H9 (cell line): ENCODE results near the gene APOBEC3B. TPM values are rescaled to one million over a fixed set of nuclear protein-coding genes. Genes with fewer than 3 reads are reported as not detected.
"Not testable (repeated sequence)": the region's sequence is repeated elsewhere in the genome, so short reads cannot be mapped to it uniquely, and the experiment has no call there.

ENCODE experiments used
- DNase-seq: peaks from one replicate; pipeline ENCODE4 v3.0.0-alpha.2; 2017
- H2AFZ ChIP-seq: one replicate; pipeline ENCODE4 v1.6.1; 2013; ENCODE audit warnings: mild to moderate bottlenecking, low read length, control low read depth, moderate library complexity
- H2AK5ac ChIP-seq: 2 replicates; pipeline ENCODE4 v1.6.1; 2013; ENCODE audit warnings: low read length, control low read depth, mixed read lengths; ENCODE audit not compliant: insufficient read length
- H2BK120ac ChIP-seq: one replicate; pipeline ENCODE4 v1.6.1; 2013; ENCODE audit warnings: low read depth, mild to moderate bottlenecking, low read length, control low read depth, inconsistent platforms; ENCODE audit not compliant: poor library complexity, severe bottlenecking
- H2BK12ac ChIP-seq: 2 replicates; pipeline ENCODE4 v1.6.1; 2013; ENCODE audit warnings: low read length, control low read depth, mixed read lengths, low read depth; ENCODE audit not compliant: insufficient read length
- H2BK15ac ChIP-seq: 2 replicates; pipeline ENCODE4 v1.6.1; 2013; ENCODE audit warnings: low read depth, low read length, control low read depth
- H2BK20ac ChIP-seq: one replicate; pipeline ENCODE4 v1.6.1; 2013; ENCODE audit warnings: low read depth, mild to moderate bottlenecking, low read length, control low read depth, inconsistent platforms; ENCODE audit not compliant: poor library complexity, severe bottlenecking
- H2BK5ac ChIP-seq: 2 replicates; pipeline ENCODE4 v1.6.1; 2013; ENCODE audit warnings: low read length, control low read depth, mixed read lengths; ENCODE audit not compliant: insufficient read length
- H3K14ac ChIP-seq: 2 replicates; pipeline ENCODE4 v1.6.1; 2013; ENCODE audit warnings: low read length, control low read depth; ENCODE audit not compliant: insufficient read depth
- H3K18ac ChIP-seq: 2 replicates; pipeline ENCODE4 v1.6.1; 2013; ENCODE audit warnings: low read depth, mild to moderate bottlenecking, mixed read lengths, low read length, control low read depth; ENCODE audit not compliant: insufficient read length
- H3K23ac ChIP-seq: 2 replicates; pipeline ENCODE4 v1.6.1; 2013; ENCODE audit warnings: low read length, control low read depth, mixed read lengths, low read depth; ENCODE audit not compliant: insufficient read length
- H3K23me2 ChIP-seq: 2 replicates; pipeline ENCODE4 v1.6.1; 2013; ENCODE audit warnings: low read depth, mild to moderate bottlenecking, mixed read lengths, low read length, control low read depth; ENCODE audit not compliant: insufficient read length, poor library complexity, severe bottlenecking
- H3K27ac ChIP-seq: 2 replicates; pipeline ENCODE4 v1.5.1; 2013; ENCODE audit warnings: low read length, control low read depth, mixed read lengths, low read depth; ENCODE audit not compliant: insufficient read length
- H3K27me3 ChIP-seq: 2 replicates; pipeline ENCODE4 v1.6.1; 2013; ENCODE audit warnings: low read length, control low read depth, inconsistent platforms; ENCODE audit not compliant: insufficient read depth
- H3K4ac ChIP-seq: 2 replicates; pipeline ENCODE4 v1.6.1; 2013; ENCODE audit warnings: low read depth, mild to moderate bottlenecking, control low read depth, inconsistent platforms, low read length, moderate library complexity
- H3K4me1 ChIP-seq: 2 replicates; pipeline ENCODE4 v1.6.1; 2013; ENCODE audit warnings: low read length, control low read depth, inconsistent platforms; ENCODE audit not compliant: insufficient read depth
- H3K4me2 ChIP-seq: 2 replicates; pipeline ENCODE4 v1.6.1; 2013; ENCODE audit warnings: low read length, control low read depth, mixed read lengths; ENCODE audit not compliant: insufficient read length, insufficient read depth
- H3K56ac ChIP-seq: 2 replicates; pipeline ENCODE4 v1.6.1; 2013; ENCODE audit warnings: low read depth, mild to moderate bottlenecking, mixed read lengths, low read length, control low read depth; ENCODE audit not compliant: insufficient read length
- H3K79me1 ChIP-seq: 2 replicates; pipeline ENCODE4 v1.6.1; 2013; ENCODE audit warnings: low read depth, mild to moderate bottlenecking, moderate library complexity, low read length, control low read depth, inconsistent platforms; ENCODE audit not compliant: insufficient read depth, poor library complexity, severe bottlenecking
- H3K79me2 ChIP-seq: 2 replicates; pipeline ENCODE4 v1.6.1; 2013; ENCODE audit warnings: low read length, control low read depth, inconsistent platforms; ENCODE audit not compliant: insufficient read depth
- H3K9ac ChIP-seq: 2 replicates; pipeline ENCODE4 v1.6.1; 2013; ENCODE audit warnings: low read length, control low read depth, mixed read lengths; ENCODE audit not compliant: insufficient read length; ENCODE audit errors: extremely low read depth
- H3K9me3 ChIP-seq: one replicate; pipeline ENCODE4 v1.6.1; 2013; ENCODE audit warnings: low read depth, low read length, inconsistent platforms; ENCODE audit not compliant: control insufficient read depth
- H3T11ph ChIP-seq: one replicate; pipeline ENCODE4 v1.6.1; 2013; ENCODE audit warnings: mild to moderate bottlenecking, low read length, control low read depth, inconsistent platforms
- H4K20me1 ChIP-seq: one replicate; pipeline ENCODE4 v1.6.1; 2013; ENCODE audit not compliant: control insufficient read depth, insufficient read length, insufficient read depth
- H4K5ac ChIP-seq: 2 replicates; pipeline ENCODE4 v1.6.1; 2013; ENCODE audit warnings: low read depth, mild to moderate bottlenecking, mixed read lengths, low read length, control low read depth; ENCODE audit not compliant: insufficient read length
- H4K8ac ChIP-seq: replicated peaks from 2 replicates; pipeline ENCODE4 v1.6.1; 2013; ENCODE audit warnings: low read length, control low read depth, mixed read lengths, low read depth; ENCODE audit not compliant: insufficient read length
- H4K91ac ChIP-seq: 2 replicates; pipeline ENCODE4 v1.6.1; 2013; ENCODE audit warnings: low read depth, mild to moderate bottlenecking, moderate library complexity, mixed read lengths, low read length, control low read depth; ENCODE audit not compliant: insufficient read length
- H3K27ac Mint-ChIP-seq, 3 experiments: 2 replicates in 2 of 3; 3 replicates in 1 of 3; pipeline ENCODE4 v1.8.0; 2020 to 2021; ENCODE audit warnings: mixed read lengths in 3 of 3, mild to moderate bottlenecking in 1 of 3, moderate library complexity in 1 of 3
- H3K27me3 Mint-ChIP-seq: 2 replicates; pipeline ENCODE4 v1.8.0; 2021; ENCODE audit warnings: low read depth, mild to moderate bottlenecking, moderate library complexity, mixed read lengths
- H3K36me3 Mint-ChIP-seq, 3 experiments: 2 replicates in 2 of 3; 3 replicates in 1 of 3; pipeline ENCODE4 v1.8.0; 2020 to 2021; ENCODE audit warnings: low read depth in 3 of 3, mixed read lengths in 3 of 3; ENCODE audit not compliant: insufficient read depth in 1 of 3
- H3K4me1 Mint-ChIP-seq, 2 experiments: 2 replicates each; pipeline ENCODE4 v1.8.0; 2020; ENCODE audit warnings: mixed read lengths in 2 of 2
- H3K4me3 Mint-ChIP-seq, 2 experiments: 2 replicates in 1 of 2; 3 replicates in 1 of 2; pipeline ENCODE4 v1.8.0; 2020 to 2021; ENCODE audit warnings: mild to moderate bottlenecking in 2 of 2, mixed read lengths in 2 of 2, moderate library complexity in 1 of 2
- H3K9me3 Mint-ChIP-seq, 2 experiments: 2 replicates in 1 of 2; 3 replicates in 1 of 2; pipeline ENCODE4 v1.8.0; 2020; ENCODE audit warnings: mild to moderate bottlenecking in 2 of 2, mixed read lengths in 2 of 2, moderate library complexity in 1 of 2
- WGBS: extraction: QIAGEN DNeasy Blood & Tissue Kit; methylation state at CpG from one replicate; pipeline ENCODE4 v1.1.7; 2013; ENCODE audit warnings: missing lambda C conversion rate, low lambda C conversion rate, mixed read lengths; ENCODE audit not compliant: insufficient read length; ENCODE audit errors: extremely low coverage; 5-methylcytosine and 5-hydroxymethylcytosine counted together
- total RNA-seq: library from RNA; stranded (reverse); gene quantifications from 2 replicates; pipeline ENCODE4 v1.2.1, GENCODE V29; 2021

The APOBEC3B gene
- total RNA-seq, 1 experiment from 2014 or later: 29.0 TPM

- not testable (repeated sequence) for H2BK15ac ChIP-seq, H3K4me2 ChIP-seq, H3T11ph ChIP-seq, H3K18ac ChIP-seq, H4K91ac ChIP-seq, H3K27me3 ChIP-seq, H3K27ac Mint-ChIP-seq, H2AFZ ChIP-seq, H4K5ac ChIP-seq, H4K20me1 ChIP-seq, H2AK5ac ChIP-seq, H2BK120ac ChIP-seq, H3K56ac ChIP-seq, H3K79me2 ChIP-seq, H3K79me1 ChIP-seq, H3K4me3 Mint-ChIP-seq, H3K9ac ChIP-seq, H3K9me3 ChIP-seq, H3K23ac ChIP-seq, H3K23me2 ChIP-seq, H4K8ac ChIP-seq, H3K27ac ChIP-seq, H3K14ac ChIP-seq, H3K4ac ChIP-seq, H3K4me1 ChIP-seq, H2BK12ac ChIP-seq, H2BK5ac ChIP-seq, DNase-seq
- H3K27me3 Mint-ChIP-seq: peaks cover 15% of the 10 kb centered on the region
- no CpG with 5 or more reads among the region's 10 CpGs for WGBS
- H2BK20ac ChIP-seq: peak overlapping the region; percentile 1
- peaks cover 21 to 22% of the 10 kb centered on the region in 2 experiments for H3K4me1 Mint-ChIP-seq
- peaks cover 18 to 47% (median 35%) of the 10 kb centered on the region in 3 experiments for H3K36me3 Mint-ChIP-seq
- peaks cover 52 to 56% of the 10 kb centered on the region in 2 experiments for H3K9me3 Mint-ChIP-seq
These were observed 1.6 kb upstream of the APOBEC3B start for GRCh38 chr22:38980587-38980986.
